NCI-H2227 (cell line): ENCODE measurements around the gene PRCC.

Experiments used
- DNase-seq: peaks from one replicate; lab custom pipeline; 2025; ENCODE audit not compliant: unreplicated experiment; lab: John Stamatoyannopoulos, UW

PRCC gene

GRCh38 chr1:156795374-156795733 is 28.0 kb downstream of the PRCC start:
- DNase-seq: no peak

- DNase-seq: no peak
These were observed 28.5 kb downstream of the PRCC start for GRCh38 chr1:156795787-156796186.

GRCh38 chr1:156796340-156797097 is 29.2 kb downstream of the PRCC start:
- no peak for DNase-seq

GRCh38 chr1:156797212-156797871 is 30.0 kb downstream of the PRCC start:
- peak; percentile 72 for DNase-seq

- DNase-seq: no peak
These were observed 34.2 kb downstream of the PRCC start for GRCh38 chr1:156801409-156802121.

GRCh38 chr1:156802421-156802935 is 35.1 kb downstream of the PRCC start:
- no peak for DNase-seq

GRCh38 chr1:156803086-156803851 is 35.9 kb downstream of the PRCC start:
- DNase-seq: no peak

GRCh38 chr1:156804026-156804425 is 36.7 kb downstream of the PRCC start:
- no peak for DNase-seq

- DNase-seq: peak; percentile 29
These were observed 37.4 kb downstream of the PRCC start for GRCh38 chr1:156804572-156805243.

GRCh38 chr1:156805766-156806511 is 38.6 kb downstream of the PRCC start:
- no peak for DNase-seq

GRCh38 chr1:156806512-156807440 is 39.4 kb downstream of the PRCC start:
- no peak for DNase-seq

- no peak for DNase-seq
These were observed 40.3 kb downstream of the PRCC start for GRCh38 chr1:156807627-156808026.

GRCh38 chr1:156808186-156809030 is 41.1 kb downstream of the PRCC start:
- no peak for DNase-seq

GRCh38 chr1:156809281-156809680 is 41.9 kb downstream of the PRCC start:
- no peak for DNase-seq

GRCh38 chr1:156809711-156810366 is 42.5 kb downstream of the PRCC start:
- DNase-seq: no peak

- no peak for DNase-seq
These were observed 43.8 kb downstream of the PRCC start for GRCh38 chr1:156811168-156811567.

- DNase-seq: no peak
These were observed 45.1 kb downstream of the PRCC start for GRCh38 chr1:156812293-156812990.
